Smooth muscle cell (in vitro differentiated cells): ENCODE data around the gene TUBB. TPM values are rescaled to one million over a fixed set of nuclear protein-coding genes. Genes with fewer than 3 reads are reported as not detected.

Experiments
- DNase-seq: peaks from one replicate; lab custom pipeline; 2025; ENCODE audit not compliant: unreplicated experiment; lab: John Stamatoyannopoulos, UW
- H2AFZ ChIP-seq: fragments of 200-600 bp; sonication (generic); 2 replicates; pipeline ENCODE4 v1.6.0; 2016; ENCODE audit warnings: antibody characterized with exemption, low read depth, mild to moderate bottlenecking
- H3F3A ChIP-seq: fragments of 200-600 bp; sonication (generic); 2 replicates; pipeline ENCODE4 v1.6.0; 2017; ENCODE audit warnings: antibody characterized with exemption, low read depth
- H3K27ac ChIP-seq: fragments of 200-600 bp; sonication (generic); 2 replicates; pipeline ENCODE4 v1.5.1; 2016; ENCODE audit warnings: low read depth, mild to moderate bottlenecking
- H3K27me3 ChIP-seq: fragments of 200-600 bp; sonication (generic); 2 replicates; pipeline ENCODE4 v1.6.1; 2016; ENCODE audit warnings: low read depth, mild to moderate bottlenecking
- H3K36me3 ChIP-seq: fragments of 200-600 bp; sonication (generic); 2 replicates; pipeline ENCODE4 v1.5.1; 2016; ENCODE audit warnings: low read depth
- H3K4me1 ChIP-seq: fragments of 200-600 bp; sonication (generic); 2 replicates; pipeline ENCODE4 v1.5.1; 2016; ENCODE audit warnings: low read depth
- H3K4me2 ChIP-seq: fragments of 200-600 bp; sonication (generic); 2 replicates; pipeline ENCODE4 v1.6.0; 2016; ENCODE audit warnings: mild to moderate bottlenecking
- H3K4me3 ChIP-seq: fragments of 200-600 bp; sonication (generic); 2 replicates; pipeline ENCODE4 v1.5.1; 2016; ENCODE audit warnings: mild to moderate bottlenecking
- H3K79me2 ChIP-seq: fragments of 200-600 bp; sonication (generic); 2 replicates; pipeline ENCODE4 v1.6.0; 2016; ENCODE audit warnings: low read depth, mild to moderate bottlenecking
- H3K9ac ChIP-seq: fragments of 200-600 bp; sonication (generic); 2 replicates; pipeline ENCODE4 v1.6.0; 2016; ENCODE audit warnings: low read depth
- H3K9me3 ChIP-seq: fragments of 200-600 bp; sonication (generic); replicated peaks from 2 replicates; pipeline ENCODE4 v1.5.1; 2016; ENCODE audit warnings: low read depth
- H4K20me1 ChIP-seq: fragments of 200-600 bp; sonication (generic); 2 replicates; pipeline ENCODE4 v1.6.0; 2016; ENCODE audit warnings: low read depth
- CTCF ChIP-seq: fragments of 200-600 bp; sonication (generic); IDR thresholded peaks from 2 replicates; pipeline ENCODE4 v1.5.1; 2017; ENCODE audit warnings: borderline replicate concordance, mild to moderate bottlenecking, antibody characterized with exemption; ENCODE audit not compliant: insufficient read depth, poor library complexity, severe bottlenecking
- WGBS: methylation state at CpG from one replicate; pipeline ENCODE4 v1.1.7; 2016; ENCODE audit warnings: low lambda C conversion rate; 5-methylcytosine and 5-hydroxymethylcytosine counted together
- polyA plus RNA-seq: library from polyadenylated mRNA; unstranded; fragments of >200 nt; fragmentation: Nextera tagmentation; extraction: Ambion mirVana; gene quantifications from 2 replicates; pipeline ENCODE4 v1.2.1, GENCODE V29; 2016
- total RNA-seq: library from RNA; depleted of rRNA; stranded (reverse); fragments of >200 nt; gene quantifications from 2 replicates; pipeline ENCODE4 v1.2.3, GENCODE V29; 2014

TUBB gene
- total and polyA plus RNA-seq, 2 experiments from 2014 or later: 1,009 to 1,039 TPM

GRCh38 chr6:30724906-30725667 lies 4.9 kb downstream of the TUBB start:
- no peak overlapping the region for H2AFZ ChIP-seq
- H3K4me2 ChIP-seq: peak overlapping the region; percentile 65
- 78% methylated on average over 6 of the region's 6 CpGs for WGBS
- H4K20me1 ChIP-seq: peaks cover 62% of the 10 kb centered on the region
- peaks cover 18% of the 10 kb centered on the region for H3K4me1 ChIP-seq
- H3K27ac ChIP-seq: peak overlapping the region; percentile 41
- H3K9me3 ChIP-seq: no peaks in the 10 kb centered on the region
- H3K9ac ChIP-seq: no peak overlapping the region
- TF ChIP-seq CTCF: no peak
- peaks cover 45% of the 10 kb centered on the region for H3K79me2 ChIP-seq
- no peaks in the 10 kb centered on the region for H3K36me3 ChIP-seq
- DNase-seq: no peak
- H3F3A ChIP-seq: peaks cover 71% of the 10 kb centered on the region
- no peaks in the 10 kb centered on the region for H3K27me3 ChIP-seq
- no peak overlapping the region for H3K4me3 ChIP-seq

GRCh38 chr6:30725713-30726505 lies 5.8 kb downstream of the TUBB start:
- Histone ChIP-seq H4K20me1 (peaks cover 70% of the 10 kb centered on the region), H2AFZ (no peak overlapping the region), H3K4me1 (peaks cover 18% of the 10 kb centered on the region), H3K4me3 (no peak overlapping the region), H3K4me2 (no peak overlapping the region), H3K36me3 (no peaks in the 10 kb centered on the region), H3K9ac (no peak overlapping the region), H3K79me2 (peaks cover 37% of the 10 kb centered on the region), H3K27ac (peak overlapping the region; percentile 41), H3K9me3 (no peaks in the 10 kb centered on the region), H3K27me3 (no peaks in the 10 kb centered on the region), H3F3A (peaks cover 72% of the 10 kb centered on the region)
- no peak for TF ChIP-seq CTCF
- WGBS: 50% methylated on average over 3 of the region's 3 CpGs
- DNase-seq: no peak

GRCh38 chr6:30726506-30727413 lies 6.6 kb downstream of the TUBB start:
- Histone ChIP-seq H3K27me3 (no peaks in the 10 kb centered on the region), H4K20me1 (peaks cover 73% of the 10 kb centered on the region), H3K4me2 (no peak overlapping the region), H3K9me3 (no peaks in the 10 kb centered on the region), H3K9ac (no peak overlapping the region), H3F3A (peaks cover 74% of the 10 kb centered on the region), H3K36me3 (no peaks in the 10 kb centered on the region), H3K4me1 (peaks cover 18% of the 10 kb centered on the region), H3K27ac (peak overlapping the region; percentile 59), H3K4me3 (no peak overlapping the region), H2AFZ (no peak overlapping the region), H3K79me2 (peaks cover 30% of the 10 kb centered on the region)
- 96% methylated on average over 11 of the region's 11 CpGs for WGBS
- no peak for DNase-seq
- TF ChIP-seq CTCF: no peak
